Measurements from ENCODE around the gene GJE1.

GJE1 gene

DNA sequence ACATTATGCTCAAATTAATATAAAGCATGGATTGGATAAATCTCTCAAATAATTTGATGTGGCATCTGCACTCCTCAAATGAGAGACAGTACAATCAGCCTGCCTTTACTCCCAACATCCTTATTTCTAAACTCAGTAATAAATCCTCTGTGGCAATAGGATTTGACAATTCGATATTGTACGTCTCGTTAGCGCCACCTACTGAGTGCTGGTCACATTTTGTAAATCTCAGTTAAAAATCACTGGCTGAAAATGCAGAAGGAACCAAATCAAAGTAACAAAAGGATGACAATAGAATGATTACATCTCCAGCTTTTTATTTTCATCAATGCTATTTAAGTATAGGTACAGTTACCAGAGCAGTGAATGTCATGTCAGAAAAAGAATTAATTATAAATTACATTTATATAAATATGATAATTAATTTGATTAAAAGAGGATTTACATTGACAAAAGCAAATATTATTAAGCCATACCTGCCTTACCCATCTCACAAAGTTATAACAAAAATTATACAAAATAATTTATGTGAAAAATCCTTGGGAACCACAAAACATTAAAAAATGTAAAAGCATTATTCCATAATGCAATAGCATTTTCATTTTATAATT is 20.2 kb upstream of the GJE1 start:
- Histone ChIP-seq H3K27ac (ENCODE audit: low read depth, low read length, poor library complexity, severe bottlenecking) (no peak overlapping the region), H3K79me2 (ENCODE audit: insufficient read depth, low read length) (no peaks in the 10 kb centered on the region), H4K20me1 (ENCODE audit: insufficient read depth, low read length) (no peaks in the 10 kb centered on the region), H3K9me2 (ENCODE audit: low read depth, low read length) (no peaks in the 10 kb centered on the region), H2AFZ (ENCODE audit: low read length) (no peak overlapping the region), H3K4me2 (ENCODE audit: low read length) (no peak overlapping the region), H3F3A (ENCODE audit: insufficient read depth, low read length) (no peaks in the 10 kb centered on the region), H3K4me1 (ENCODE audit: insufficient read depth, low read length, severe bottlenecking) (no peaks in the 10 kb centered on the region), H3K9ac (ENCODE audit: low read length) (no peak overlapping the region), H3K9me3 (ENCODE audit: low read length) (no peaks in the 10 kb centered on the region), H3K4me3 (ENCODE audit: low read depth, low read length, poor library complexity, severe bottlenecking) (no peak overlapping the region), H3K36me3 (ENCODE audit: insufficient read depth, low read length) (no peaks in the 10 kb centered on the region), H3K27me3 (ENCODE audit: insufficient read depth, low read length) (no peaks in the 10 kb centered on the region)
- no peak for TF ChIP-seq EZH2 (IDR thresholded peaks at IDR 0.05; ENCODE audit: borderline replicate concordance, low read length)
- TF ChIP-seq, protein P1, sequence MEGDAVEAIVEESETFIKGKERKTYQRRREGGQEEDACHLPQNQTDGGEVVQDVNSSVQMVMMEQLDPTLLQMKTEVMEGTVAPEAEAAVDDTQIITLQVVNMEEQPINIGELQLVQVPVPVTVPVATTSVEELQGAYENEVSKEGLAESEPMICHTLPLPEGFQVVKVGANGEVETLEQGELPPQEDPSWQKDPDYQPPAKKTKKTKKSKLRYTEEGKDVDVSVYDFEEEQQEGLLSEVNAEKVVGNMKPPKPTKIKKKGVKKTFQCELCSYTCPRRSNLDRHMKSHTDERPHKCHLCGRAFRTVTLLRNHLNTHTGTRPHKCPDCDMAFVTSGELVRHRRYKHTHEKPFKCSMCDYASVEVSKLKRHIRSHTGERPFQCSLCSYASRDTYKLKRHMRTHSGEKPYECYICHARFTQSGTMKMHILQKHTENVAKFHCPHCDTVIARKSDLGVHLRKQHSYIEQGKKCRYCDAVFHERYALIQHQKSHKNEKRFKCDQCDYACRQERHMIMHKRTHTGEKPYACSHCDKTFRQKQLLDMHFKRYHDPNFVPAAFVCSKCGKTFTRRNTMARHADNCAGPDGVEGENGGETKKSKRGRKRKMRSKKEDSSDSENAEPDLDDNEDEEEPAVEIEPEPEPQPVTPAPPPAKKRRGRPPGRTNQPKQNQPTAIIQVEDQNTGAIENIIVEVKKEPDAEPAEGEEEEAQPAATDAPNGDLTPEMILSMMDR (IDR thresholded peaks at IDR 0.05; ENCODE audit: low read length): peak; percentile 74

DNA sequence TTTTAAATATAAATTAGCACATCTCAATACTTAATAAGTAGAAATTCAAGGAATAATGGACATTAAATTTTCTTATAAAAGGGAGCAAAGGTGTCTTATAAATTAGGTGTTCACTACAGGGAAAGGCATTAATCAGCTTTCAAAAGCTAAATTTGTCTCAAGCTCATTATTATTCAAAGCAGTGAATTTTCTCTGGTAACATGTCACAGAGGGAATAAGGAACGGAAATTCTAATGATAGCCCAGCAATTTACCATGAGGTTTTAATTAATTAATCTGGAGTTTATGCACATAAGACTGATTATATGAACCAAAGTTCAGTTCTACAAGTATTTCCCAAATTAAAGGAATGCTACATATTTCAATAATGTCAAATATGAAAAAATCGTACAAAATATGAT is 15.4 kb upstream of the GJE1 start:
- H4K20me1 ChIP-seq (ENCODE audit: insufficient read depth, low read length): no peaks in the 10 kb centered on the region
- H3K9ac ChIP-seq (ENCODE audit: low read length): no peak overlapping the region
- no peak overlapping the region for H3K27ac ChIP-seq (ENCODE audit: low read depth, low read length, poor library complexity, severe bottlenecking)
- H3K79me2 ChIP-seq (ENCODE audit: insufficient read depth, low read length): no peaks in the 10 kb centered on the region
- no peaks in the 10 kb centered on the region for H3F3A ChIP-seq (ENCODE audit: insufficient read depth, low read length)
- no peak overlapping the region for H3K4me3 ChIP-seq (ENCODE audit: low read depth, low read length, poor library complexity, severe bottlenecking)
- TF ChIP-seq EZH2 (IDR thresholded peaks at IDR 0.05; ENCODE audit: borderline replicate concordance, low read length): no peak
- TF ChIP-seq, protein P1 (IDR thresholded peaks at IDR 0.05; ENCODE audit: low read length): no peak
- no peaks in the 10 kb centered on the region for H3K9me3 ChIP-seq (ENCODE audit: low read length)
- H3K4me1 ChIP-seq (ENCODE audit: insufficient read depth, low read length, severe bottlenecking): no peaks in the 10 kb centered on the region
- no peak overlapping the region for H2AFZ ChIP-seq (ENCODE audit: low read length)
- H3K4me2 ChIP-seq (ENCODE audit: low read length): no peak overlapping the region
- H3K27me3 ChIP-seq (ENCODE audit: insufficient read depth, low read length): no peaks in the 10 kb centered on the region
- H3K9me2 ChIP-seq (ENCODE audit: low read depth, low read length): no peaks in the 10 kb centered on the region
- H3K36me3 ChIP-seq (ENCODE audit: insufficient read depth, low read length): no peaks in the 10 kb centered on the region

DNA sequence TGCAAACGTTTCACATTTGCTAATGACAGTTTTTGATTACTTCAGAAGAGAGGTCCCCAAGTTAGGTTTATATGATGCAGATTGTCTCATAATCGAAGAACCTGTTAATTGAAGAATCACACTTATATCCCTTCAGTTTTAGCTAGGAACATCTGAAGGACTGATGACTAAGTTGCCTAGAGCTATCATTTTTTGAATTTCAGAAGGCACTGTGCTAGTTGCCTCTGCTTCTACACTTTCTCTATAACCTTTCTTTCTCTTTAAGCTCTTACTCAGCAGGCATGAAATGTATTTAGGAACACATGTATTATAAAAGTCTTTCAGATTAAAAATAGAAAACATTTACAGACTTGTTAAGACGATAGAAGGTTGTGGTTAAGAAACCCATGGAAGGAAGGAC is 14.4 kb upstream of the GJE1 start:
- H3K4me2 ChIP-seq (ENCODE audit: low read length): no peak overlapping the region
- TF ChIP-seq, protein P1 (IDR thresholded peaks at IDR 0.05; ENCODE audit: low read length): no peak
- no peak for TF ChIP-seq EZH2 (IDR thresholded peaks at IDR 0.05; ENCODE audit: borderline replicate concordance, low read length)

More for the DNA sequence above, 14.4 kb upstream of the GJE1 start:
- Histone ChIP-seq H3F3A (ENCODE audit: insufficient read depth, low read length) (no peaks in the 10 kb centered on the region), H3K27ac (ENCODE audit: low read depth, low read length, poor library complexity, severe bottlenecking) (no peak overlapping the region), H3K9ac (ENCODE audit: low read length) (no peak overlapping the region), H4K20me1 (ENCODE audit: insufficient read depth, low read length) (no peaks in the 10 kb centered on the region), H2AFZ (ENCODE audit: low read length) (no peak overlapping the region), H3K9me2 (ENCODE audit: low read depth, low read length) (no peaks in the 10 kb centered on the region), H3K4me1 (ENCODE audit: insufficient read depth, low read length, severe bottlenecking) (no peaks in the 10 kb centered on the region), H3K27me3 (ENCODE audit: insufficient read depth, low read length) (no peaks in the 10 kb centered on the region), H3K36me3 (ENCODE audit: insufficient read depth, low read length) (no peaks in the 10 kb centered on the region), H3K79me2 (ENCODE audit: insufficient read depth, low read length) (no peaks in the 10 kb centered on the region), H3K4me3 (ENCODE audit: low read depth, low read length, poor library complexity, severe bottlenecking) (no peak overlapping the region), H3K9me3 (ENCODE audit: low read length) (no peaks in the 10 kb centered on the region)

Data from OCI-LY1 (cell line).